HG02623 (cell line): Measurements from ENCODE around the gene LARP6.

Source experiments
- ATAC-seq: cut with Tn5 transposase; IDR thresholded peaks from one replicate; pipeline ENCODE4 v1.9.1; 2021; ENCODE audit warnings: moderate library complexity; ENCODE audit not compliant: unreplicated experiment

LARP6 gene

DNA sequence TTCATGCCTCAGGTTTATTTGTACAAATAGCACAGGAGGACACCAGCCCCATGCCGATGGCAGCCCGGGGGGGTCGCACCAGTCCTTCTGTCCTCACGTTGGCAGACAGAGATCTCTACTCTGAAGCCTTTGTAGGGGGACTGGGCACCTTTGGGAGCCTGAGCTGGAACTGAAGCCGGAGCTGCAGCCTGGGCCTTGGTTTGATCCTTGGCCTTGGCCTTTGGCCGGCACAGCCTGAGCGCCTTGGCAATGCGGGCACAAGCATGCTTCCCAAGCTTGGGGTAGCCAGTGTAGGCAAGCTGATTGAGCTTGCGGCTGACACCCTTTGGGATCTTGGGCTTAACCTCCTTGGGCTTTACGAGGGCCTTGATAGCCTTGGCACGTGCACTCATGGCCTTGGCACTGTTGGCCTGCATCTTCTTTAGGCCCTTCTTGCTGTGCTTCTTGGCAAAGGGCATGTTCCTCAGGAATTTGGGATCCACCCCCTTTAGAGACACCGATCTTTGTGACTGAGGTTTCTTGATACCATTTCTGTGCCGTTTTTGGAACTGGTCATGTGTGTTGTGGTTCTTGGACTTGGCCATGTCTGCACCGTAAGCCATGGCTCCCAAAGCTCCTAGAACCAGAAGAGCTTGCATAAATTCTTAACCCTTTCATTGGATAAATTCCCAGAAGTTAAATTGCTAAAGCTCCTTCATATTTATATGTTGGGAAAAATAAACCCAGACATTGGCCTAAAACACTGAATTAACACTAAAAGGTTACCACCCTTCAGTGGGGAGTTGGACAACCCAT lies 57.2 kb downstream of the LARP6 start:
- no peak for ATAC-seq

DNA sequence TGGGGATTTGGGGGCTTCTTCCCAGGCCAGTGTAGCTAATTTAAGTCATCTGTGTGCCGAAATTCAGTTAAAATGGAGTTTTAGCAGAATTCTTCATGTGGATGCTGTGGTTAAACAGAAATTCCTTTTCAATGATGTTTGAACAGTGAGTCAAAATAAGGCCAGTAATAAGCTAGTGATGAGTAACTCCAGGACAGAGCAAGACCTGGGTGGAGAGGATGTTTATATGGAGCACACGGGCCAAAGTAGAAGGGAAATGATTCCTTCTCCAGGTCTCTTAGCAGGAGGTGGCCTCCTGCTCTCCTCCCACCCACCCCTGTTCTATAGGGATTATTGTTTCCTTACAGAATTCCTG lies 58.7 kb downstream of the LARP6 start:
- ATAC-seq, result no peak

DNA sequence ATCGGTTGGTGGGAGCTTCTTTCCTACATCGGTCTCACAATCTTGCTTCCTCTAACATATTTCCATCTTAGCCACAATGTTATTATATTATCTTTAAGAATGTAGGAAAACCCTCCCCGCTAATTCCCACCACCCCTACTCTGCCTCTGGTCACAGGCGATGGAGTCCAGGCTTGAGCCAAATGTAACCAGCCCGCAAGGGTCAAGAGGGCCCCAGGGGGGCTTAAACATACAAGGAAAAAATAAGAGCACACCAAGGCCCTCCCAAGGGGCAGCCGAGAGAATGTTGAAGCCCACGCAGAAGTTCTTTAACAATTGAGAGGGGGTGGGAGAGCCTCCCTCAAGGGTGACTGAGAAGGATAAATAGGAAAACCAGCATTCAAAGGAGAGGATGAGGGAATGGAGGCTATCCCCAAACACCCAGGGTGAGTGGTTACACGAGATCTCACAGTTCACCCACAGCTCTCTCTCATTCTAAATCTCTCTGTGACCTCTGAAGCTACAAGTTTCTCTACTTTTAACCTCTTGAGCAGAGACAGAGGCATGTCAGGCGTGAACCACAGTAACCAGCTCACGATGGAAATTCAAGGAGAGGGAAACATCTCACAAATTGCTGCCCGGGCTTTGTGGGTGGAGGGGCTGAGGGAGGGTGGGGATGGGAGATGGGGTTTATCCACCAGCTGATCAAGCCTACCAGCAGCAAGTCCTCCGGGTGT lies 59.2 kb downstream of the LARP6 start:
- no peak for ATAC-seq

DNA sequence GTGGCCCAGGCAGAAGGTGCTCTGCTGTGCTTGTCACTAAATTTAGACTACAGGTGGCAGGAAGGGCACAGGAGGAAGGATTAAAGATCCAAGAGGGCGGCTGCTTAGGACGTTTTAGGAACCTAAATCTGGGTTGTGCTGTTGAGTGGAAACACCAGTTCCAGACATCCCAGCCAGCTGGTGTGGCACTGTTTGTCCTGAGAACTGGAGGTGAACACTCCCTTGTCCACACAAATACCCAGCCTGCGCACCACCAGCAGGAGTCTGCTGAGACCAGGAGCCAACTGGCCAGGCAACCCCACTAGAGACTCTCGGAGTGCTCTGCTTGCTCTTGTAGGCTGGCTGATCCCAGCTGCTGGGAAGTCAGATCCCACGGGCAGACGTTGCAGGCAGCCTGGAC lies 60.3 kb downstream of the LARP6 start:
- no peak for ATAC-seq

DNA sequence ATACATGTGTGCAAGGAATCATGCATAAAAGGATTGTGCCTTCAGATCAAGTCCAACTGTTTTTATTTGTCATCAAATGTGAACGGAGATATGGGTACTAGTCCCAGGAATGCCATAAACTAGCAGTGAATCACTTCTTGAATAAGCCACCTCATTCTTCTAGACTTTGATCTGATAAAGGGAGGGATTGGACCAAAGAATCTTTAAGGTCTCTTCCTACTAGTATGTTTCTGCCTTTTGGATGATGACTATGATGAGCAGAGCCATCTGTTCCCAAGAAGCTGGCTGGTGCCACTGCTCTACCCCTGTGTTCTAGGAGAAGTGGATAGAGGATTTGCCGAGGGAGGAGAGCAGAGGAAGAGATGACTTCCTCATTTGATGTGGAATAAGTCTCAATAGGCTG lies 61.8 kb downstream of the LARP6 start:
- no peak for ATAC-seq

DNA sequence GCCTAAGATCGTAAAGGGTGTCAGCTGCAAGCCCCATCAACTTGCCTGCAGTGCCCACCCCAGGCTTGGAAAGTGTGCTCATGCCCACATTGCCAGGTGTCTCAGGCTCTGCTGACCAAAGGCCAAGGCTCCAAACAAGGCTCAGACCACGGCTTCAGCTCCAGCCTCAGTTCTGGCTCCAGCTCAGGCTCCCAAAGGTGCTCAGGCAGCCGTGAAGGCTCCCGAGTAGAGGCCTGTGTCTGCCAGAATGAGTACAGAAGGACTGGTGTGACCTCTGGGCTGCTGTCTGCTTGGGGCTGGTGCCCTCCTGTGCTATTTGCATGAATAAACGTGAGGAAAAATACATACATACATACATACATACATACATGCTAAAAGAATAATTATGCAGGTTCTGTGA lies 62.7 kb downstream of the LARP6 start:
- no peak for ATAC-seq

DNA sequence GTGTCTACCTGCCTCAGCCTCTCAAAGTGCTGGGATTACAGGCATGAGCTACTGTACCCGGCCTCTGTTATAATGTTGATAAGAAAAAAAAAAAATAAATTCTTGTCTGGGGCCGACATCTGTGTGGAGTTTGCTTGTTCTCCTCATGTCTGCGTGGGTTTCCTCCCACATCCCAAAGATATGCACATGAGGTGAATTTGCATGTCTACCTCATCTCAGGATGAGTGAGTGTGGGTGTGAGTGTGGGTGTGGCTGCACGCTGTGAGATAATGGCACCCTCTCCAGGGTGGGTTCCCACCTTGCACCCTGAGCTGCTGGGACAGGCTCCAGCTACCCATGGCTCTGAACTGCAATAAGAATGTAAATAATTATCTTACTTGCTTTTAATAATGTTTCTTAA lies 64.7 kb downstream of the LARP6 start:
- ATAC-seq, result no peak

DNA sequence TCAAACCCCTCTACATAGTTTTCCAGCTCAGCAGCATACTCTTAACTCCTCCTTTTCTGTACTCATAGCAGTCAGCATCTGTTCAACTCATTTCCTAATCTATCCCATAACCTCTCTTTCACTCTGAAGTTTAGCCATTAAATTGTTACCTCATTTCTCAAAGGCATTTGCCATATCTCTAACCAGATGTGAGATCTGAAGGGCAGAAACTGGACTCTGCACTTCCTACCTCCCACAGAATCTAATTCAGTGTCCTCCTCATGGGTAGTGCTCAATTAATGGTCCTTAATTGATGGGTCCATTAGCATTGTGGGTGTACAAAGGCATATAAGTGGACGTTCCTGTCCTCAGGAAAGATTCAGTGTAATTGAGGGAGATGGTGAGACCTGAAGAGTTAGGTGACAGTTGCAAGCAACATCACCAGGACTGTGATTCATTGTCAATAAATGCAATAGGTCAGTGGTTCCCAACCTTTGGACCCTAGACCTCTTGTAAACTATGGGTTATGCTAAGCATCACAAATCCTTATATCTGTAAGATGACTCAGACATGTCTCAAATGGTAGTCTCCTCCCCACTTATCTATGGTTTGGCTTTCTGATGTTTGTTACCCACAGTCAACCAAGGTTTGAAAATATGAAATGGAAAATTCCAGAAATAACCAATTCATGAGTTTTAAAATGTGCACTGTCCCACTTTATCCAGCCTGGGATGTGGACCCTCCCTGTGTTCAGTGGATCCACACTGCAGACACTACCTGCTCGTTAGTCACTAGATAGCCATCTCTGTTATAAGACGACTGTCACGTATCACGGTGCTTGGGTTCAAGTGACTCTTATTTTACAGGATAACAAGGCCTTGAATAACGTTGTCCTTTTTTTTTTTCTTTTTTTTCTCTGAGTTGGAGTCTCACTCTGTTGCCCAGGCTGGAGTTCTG lies 65.6 kb downstream of the LARP6 start:
- ATAC-seq, result no peak

DNA sequence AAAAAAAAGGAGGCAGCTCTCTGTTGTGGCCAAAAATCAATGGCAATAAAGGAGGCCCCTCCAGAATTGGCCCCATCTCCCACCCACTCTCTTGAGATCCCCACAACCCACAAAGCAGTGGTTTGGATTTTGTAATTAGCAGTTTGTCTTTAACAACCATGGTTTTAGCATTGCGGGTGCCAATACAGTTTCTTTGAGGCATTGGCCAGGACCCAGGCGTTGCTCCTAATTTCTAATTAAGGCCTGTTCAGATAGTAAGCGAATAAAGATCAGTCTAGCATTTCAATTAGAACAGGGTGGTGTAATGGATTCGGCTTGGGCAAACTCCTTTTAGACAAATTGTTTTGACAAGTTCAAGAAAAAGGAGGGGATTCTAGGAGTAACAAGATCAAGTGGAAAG lies 67.0 kb downstream of the LARP6 start:
- ATAC-seq, result no peak

DNA sequence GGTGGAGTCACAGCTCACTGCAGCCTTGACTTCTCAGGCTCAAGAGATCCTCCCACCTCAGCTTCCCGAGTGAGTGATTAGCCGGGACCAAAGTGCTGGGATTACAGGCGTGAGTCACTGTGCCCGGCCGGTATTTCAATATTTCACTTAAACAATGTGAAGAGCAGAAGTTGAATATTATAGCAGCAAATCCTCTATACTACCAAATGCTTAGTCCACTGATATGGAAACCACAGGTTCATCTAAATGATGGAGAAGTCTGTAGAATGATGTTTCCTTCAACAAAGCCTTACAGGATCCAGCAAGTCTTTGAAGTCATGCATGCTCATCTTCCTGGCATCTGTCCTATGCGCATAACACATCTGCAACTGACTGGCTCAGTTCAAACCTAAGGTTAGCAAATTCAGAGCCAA lies 70.3 kb downstream of the LARP6 start:
- no peak for ATAC-seq

DNA sequence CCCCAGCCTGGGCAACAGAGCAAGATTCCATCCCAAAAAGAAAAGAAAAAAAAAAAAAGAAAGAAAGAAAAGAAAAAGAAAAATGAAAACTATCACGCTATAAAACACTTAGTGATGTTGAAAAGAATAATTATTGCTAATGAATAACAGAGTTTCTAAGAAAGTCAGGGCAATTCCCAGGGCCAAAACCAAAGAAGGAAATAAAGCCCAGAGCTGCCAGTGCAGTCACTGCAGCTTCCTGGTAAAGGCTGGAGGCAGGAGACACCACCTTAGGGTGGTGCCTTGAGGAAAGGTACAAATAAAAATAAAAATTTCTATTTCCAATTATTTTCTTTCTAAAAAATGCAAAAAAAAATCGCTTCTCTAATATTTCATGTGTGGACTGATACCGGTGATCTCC lies 70.9 kb downstream of the LARP6 start:
- ATAC-seq, result no peak

DNA sequence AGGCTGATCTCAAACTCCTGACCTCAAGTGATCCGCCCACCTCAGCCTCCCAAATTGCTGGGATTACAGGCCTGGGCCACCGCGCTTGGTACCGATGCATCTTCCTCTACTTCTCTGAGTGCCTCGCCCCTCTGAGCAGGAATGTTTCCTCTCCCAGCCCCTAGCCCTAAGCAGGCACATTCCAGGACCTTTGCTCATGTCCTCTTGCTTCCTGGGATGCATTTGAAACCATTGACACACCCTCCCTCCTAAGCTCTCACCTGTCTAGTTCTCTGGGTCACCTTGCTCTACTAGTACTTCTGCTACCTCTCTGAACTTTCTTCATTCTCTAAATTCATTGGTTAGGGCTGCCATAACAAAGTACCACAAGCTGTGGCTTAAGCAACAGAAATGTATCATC lies 72.7 kb downstream of the LARP6 start:
- ATAC-seq, result no peak
